Chondrocyte (in vitro differentiated cells): ENCODE data around the gene CHL1. TPM values are rescaled to one million over a fixed set of nuclear protein-coding genes. Genes with fewer than 3 reads are reported as not detected.

Source experiments
- DNase-seq: peaks from one replicate; pipeline ENCODE4 v3.0.0; 2021; ENCODE audit warnings: mixed read lengths, low spot score
- H3K27ac Mint-ChIP-seq: one replicate; pipeline ENCODE4 v1.8.0; 2021; ENCODE audit warnings: mild to moderate bottlenecking, moderate library complexity, mixed read lengths; ENCODE audit not compliant: unreplicated experiment
- H3K27me3 Mint-ChIP-seq: 2 replicates; pipeline ENCODE4 v1.8.0; 2021; ENCODE audit warnings: low read depth, mixed read lengths
- H3K36me3 Mint-ChIP-seq: 2 replicates; pipeline ENCODE4 v1.8.0; 2021; ENCODE audit warnings: low read depth, mixed read lengths
- H3K4me1 Mint-ChIP-seq: 2 replicates; pipeline ENCODE4 v1.8.0; 2021; ENCODE audit warnings: low read depth, mild to moderate bottlenecking, mixed read lengths
- H3K4me3 Mint-ChIP-seq: one replicate; pipeline ENCODE4 v1.8.0; 2021; ENCODE audit warnings: mild to moderate bottlenecking, moderate library complexity, mixed read lengths; ENCODE audit not compliant: unreplicated experiment
- H3K9me3 Mint-ChIP-seq: 2 replicates; pipeline ENCODE4 v1.8.0; 2021; ENCODE audit warnings: low read depth, mixed read lengths
- total RNA-seq: library from RNA; stranded (reverse); gene quantifications from 3 replicates; pipeline ENCODE4 v1.2.1, GENCODE V29; 2021
- TF ChIP-seq, protein P1 (sequence below): fragments of 200-600 bp; sonication (generic); IDR thresholded peaks from 2 replicates; pipeline ENCODE4 v1.5.0; 2021; ENCODE audit warnings: antibody characterized with exemption, mild to moderate bottlenecking, moderate library complexity

The CHL1 gene
- total RNA-seq, 1 donor from 2014 or later: not detected

DNA sequence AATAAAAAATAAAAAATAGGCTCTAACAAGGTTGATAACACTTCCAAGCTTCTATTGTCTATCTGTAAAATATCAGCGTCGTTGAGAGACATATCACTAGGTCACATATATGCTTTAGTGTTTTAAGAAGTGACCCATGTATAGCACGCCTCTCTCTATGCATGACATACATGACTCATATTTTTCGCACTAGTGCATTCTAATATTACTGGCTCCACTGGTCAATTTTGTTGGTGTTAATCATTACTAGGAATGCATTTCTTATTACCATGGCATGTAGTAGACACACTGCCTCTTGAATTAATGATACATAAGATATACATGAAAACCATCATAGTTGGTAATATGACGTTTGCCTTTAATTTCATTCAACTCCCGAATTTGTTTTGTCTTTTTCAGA lies 203.1 kb downstream of the CHL1 start:
- Mint-ChIP-seq H3K27ac (no peak overlapping the region), H3K27me3 (no peaks in the 10 kb centered on the region), H3K36me3 (no peaks in the 10 kb centered on the region), H3K4me3 (no peak overlapping the region), H3K4me1 (no peaks in the 10 kb centered on the region), H3K9me3 (no peaks in the 10 kb centered on the region)
- DNase-seq: no peak
- TF ChIP-seq, protein P1, sequence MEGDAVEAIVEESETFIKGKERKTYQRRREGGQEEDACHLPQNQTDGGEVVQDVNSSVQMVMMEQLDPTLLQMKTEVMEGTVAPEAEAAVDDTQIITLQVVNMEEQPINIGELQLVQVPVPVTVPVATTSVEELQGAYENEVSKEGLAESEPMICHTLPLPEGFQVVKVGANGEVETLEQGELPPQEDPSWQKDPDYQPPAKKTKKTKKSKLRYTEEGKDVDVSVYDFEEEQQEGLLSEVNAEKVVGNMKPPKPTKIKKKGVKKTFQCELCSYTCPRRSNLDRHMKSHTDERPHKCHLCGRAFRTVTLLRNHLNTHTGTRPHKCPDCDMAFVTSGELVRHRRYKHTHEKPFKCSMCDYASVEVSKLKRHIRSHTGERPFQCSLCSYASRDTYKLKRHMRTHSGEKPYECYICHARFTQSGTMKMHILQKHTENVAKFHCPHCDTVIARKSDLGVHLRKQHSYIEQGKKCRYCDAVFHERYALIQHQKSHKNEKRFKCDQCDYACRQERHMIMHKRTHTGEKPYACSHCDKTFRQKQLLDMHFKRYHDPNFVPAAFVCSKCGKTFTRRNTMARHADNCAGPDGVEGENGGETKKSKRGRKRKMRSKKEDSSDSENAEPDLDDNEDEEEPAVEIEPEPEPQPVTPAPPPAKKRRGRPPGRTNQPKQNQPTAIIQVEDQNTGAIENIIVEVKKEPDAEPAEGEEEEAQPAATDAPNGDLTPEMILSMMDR: no peak

GRCh38 chr3:403826-404225 lies 207.3 kb downstream of the CHL1 start:
- DNase-seq: no peak
- Mint-ChIP-seq H3K4me3 (no peak overlapping the region), H3K27ac (no peak overlapping the region), H3K27me3 (no peaks in the 10 kb centered on the region), H3K4me1 (no peaks in the 10 kb centered on the region), H3K9me3 (no peaks in the 10 kb centered on the region), H3K36me3 (no peaks in the 10 kb centered on the region)
- TF ChIP-seq, protein P1: no peak

DNA sequence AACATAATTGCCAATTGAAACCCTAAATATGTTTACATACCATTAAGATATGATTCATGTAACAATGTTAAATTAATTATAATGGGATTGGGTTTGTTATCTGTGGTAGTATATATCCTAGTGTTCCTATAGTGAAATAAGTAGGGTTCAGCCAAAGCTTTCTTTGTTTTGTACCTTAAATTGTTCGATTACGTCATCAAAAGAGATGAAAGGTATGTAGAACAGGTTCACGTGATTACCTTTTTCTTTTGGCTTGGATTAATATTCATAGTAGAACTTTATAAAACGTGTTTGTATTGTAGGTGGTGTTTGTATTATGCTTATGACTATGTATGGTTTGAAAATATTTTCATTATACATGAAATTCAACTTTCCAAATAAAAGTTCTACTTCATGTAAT lies 212.4 kb downstream of the CHL1 start:
- H3K36me3 Mint-ChIP-seq: no peaks in the 10 kb centered on the region
- H3K27me3 Mint-ChIP-seq: peaks cover 2% of the 10 kb centered on the region
- no peak overlapping the region for H3K4me3 Mint-ChIP-seq
- H3K4me1 Mint-ChIP-seq: no peaks in the 10 kb centered on the region
- no peak for DNase-seq
- H3K9me3 Mint-ChIP-seq: no peaks in the 10 kb centered on the region
- TF ChIP-seq, protein P1: no peak
- H3K27ac Mint-ChIP-seq: no peak overlapping the region

GRCh38 chr3:411226-411625 lies 214.7 kb downstream of the CHL1 start:
- peaks cover 2% of the 10 kb centered on the region for H3K27me3 Mint-ChIP-seq
- H3K36me3 Mint-ChIP-seq: no peaks in the 10 kb centered on the region
- H3K4me3 Mint-ChIP-seq: no peak overlapping the region
- no peak for DNase-seq
- H3K4me1 Mint-ChIP-seq: no peaks in the 10 kb centered on the region
- no peak overlapping the region for H3K27ac Mint-ChIP-seq
- H3K9me3 Mint-ChIP-seq: no peaks in the 10 kb centered on the region
- TF ChIP-seq, protein P1: no peak

GRCh38 chr3:414063-414462 lies 217.5 kb downstream of the CHL1 start:
- H3K27ac Mint-ChIP-seq: no peak overlapping the region
- no peaks in the 10 kb centered on the region for H3K36me3 Mint-ChIP-seq
- no peak overlapping the region for H3K4me3 Mint-ChIP-seq
- TF ChIP-seq, protein P1: peak; percentile 80
- no peak for DNase-seq
- no peaks in the 10 kb centered on the region for H3K4me1 Mint-ChIP-seq
- no peaks in the 10 kb centered on the region for H3K9me3 Mint-ChIP-seq
- H3K27me3 Mint-ChIP-seq: peaks cover 5% of the 10 kb centered on the region
